HCT116 (cell line): Measurements from ENCODE around the gene WAPL. TPM values are rescaled to one million over a fixed set of nuclear protein-coding genes. Genes with fewer than 3 reads are reported as not detected.

Experiments
- ATAC-seq: fragments of 200-7000 bp; cut with Tn5 transposase; 2 replicates; pipeline ENCODE4 v1.9.1; 2020; ENCODE audit warnings: mild to moderate bottlenecking, moderate library complexity
- BruUV-seq: library from RNA; stranded (reverse); fragments of 400-500 nt; replicated peaks from 2 replicates; lab custom pipeline; 2021; lab: Mats Ljungman, UMichigan
- CTCF ChIA-PET: fragments of 300-600 bp; sonication (Branson Sonifier 250); formaldehyde crosslinking; loops from one replicate; lab custom pipeline; 2021; ENCODE audit warnings: antibody characterized with exemption; lab: Charles Lee
- POLR2A ChIA-PET: fragments of 300-600, 350-600 bp; sonication (Branson Sonifier 250); formaldehyde crosslinking; loops from one replicate; lab custom pipeline; 2021; ENCODE audit warnings: antibody characterized with exemption; lab: Charles Lee
- RAD21 ChIA-PET, 2 experiments: fragments of 300-600 bp; sonication (Branson Sonifier 250); formaldehyde crosslinking; loops; one replicate each; lab custom pipeline; 2023; ENCODE audit warnings: low total read pairs in 2 of 2; ENCODE audit not compliant: uncharacterized antibody in 2 of 2, unreplicated experiment in 2 of 2, low non-redundant PET in 1 of 2; lab: Charles Lee
- DNase-seq: peaks from one replicate; pipeline ENCODE4 v3.0.0-alpha.2; 2010; ENCODE audit warnings: low read depth, low spot score
- H2AFZ ChIP-seq: fragments of 200-600 bp; shearing (Covaris generic), sonication (generic); 2 replicates; pipeline ENCODE4 v1.6.1; 2017; ENCODE audit warnings: low read depth, mixed run types, mixed read lengths, antibody characterized with exemption, low read length; ENCODE audit not compliant: poor library complexity, severe bottlenecking
- H3K27ac ChIP-seq: 2 replicates; pipeline ENCODE4 v1.5.1; 2012; ENCODE audit warnings: low read depth, low read length
- H3K27me3 ChIP-seq: fragments of 200-600 bp; sonication (generic); 2 replicates; pipeline ENCODE4 v1.6.1; 2016; ENCODE audit warnings: mixed run types, low read length, mixed read lengths; ENCODE audit not compliant: insufficient read depth
- H3K36me3 ChIP-seq, 2 experiments: fragments of 200-500 bp in 1 of 2; fragments of 200-600 bp in 1 of 2; sonication (Bioruptor generic) in 1 of 2; sonication (generic) in 1 of 2; 2 replicates each; pipeline versions ENCODE4 v1.5.1 to v1.6.1; 2014 to 2016; ENCODE audit warnings: low read length in 2 of 2, inconsistent platforms in 1 of 2, mixed read lengths in 1 of 2, mixed run types in 1 of 2; ENCODE audit not compliant: insufficient read depth in 2 of 2, control insufficient read depth in 1 of 2
- H3K4me1 ChIP-seq, 2 experiments: fragments of 200-600 bp in 1 of 2; sonication (generic) in 1 of 2; 2 replicates each; pipeline versions ENCODE4 v1.5.1 to v1.6.1; 2012 to 2017; ENCODE audit warnings: low read length in 2 of 2, inconsistent platforms in 1 of 2, mild to moderate bottlenecking in 1 of 2, mixed read lengths in 1 of 2, mixed run types in 1 of 2, moderate library complexity in 1 of 2; ENCODE audit not compliant: insufficient read depth in 2 of 2, control insufficient read depth in 1 of 2
- H3K4me2 ChIP-seq: fragments of 200-600 bp; sonication (generic); 2 replicates; pipeline ENCODE4 v1.6.1; 2017; ENCODE audit warnings: mixed run types, low read length, mixed read lengths
- H3K4me3 ChIP-seq, 2 experiments: fragments of 200-600 bp in 1 of 2; sonication (generic) in 1 of 2; replicated peaks in 1 of 2; 2 replicates each; pipeline ENCODE4 v1.5.1; 2011 to 2016; ENCODE audit warnings: low read length in 2 of 2, control low read depth in 1 of 2, low read depth in 1 of 2, mild to moderate bottlenecking in 1 of 2, mixed read lengths in 1 of 2, mixed run types in 1 of 2
- H3K79me2 ChIP-seq: fragments of 200-600 bp; sonication (generic); 2 replicates; pipeline ENCODE4 v1.6.1; 2017; ENCODE audit warnings: mild to moderate bottlenecking, mixed run types, low read length, moderate library complexity, mixed read lengths; ENCODE audit not compliant: insufficient read depth
- H3K9ac ChIP-seq: fragments of 200-600 bp; sonication (generic); 2 replicates; pipeline ENCODE4 v1.6.1; 2016; ENCODE audit warnings: low read length, mixed read lengths
- H3K9me2 ChIP-seq: fragments of 200-600 bp; sonication (generic), shearing (Covaris generic); 2 replicates; pipeline ENCODE4 v1.6.1; 2017; ENCODE audit warnings: mixed run types, mild to moderate bottlenecking, moderate library complexity; ENCODE audit not compliant: insufficient read depth
- H3K9me3 ChIP-seq, 2 experiments: fragments of 200-500 bp in 1 of 2; fragments of 200-600 bp in 1 of 2; sonication (Bioruptor generic) in 1 of 2; sonication (generic) in 1 of 2; 2 replicates each; pipeline ENCODE4 v1.6.1; 2014 to 2017; ENCODE audit warnings: low read length in 2 of 2, mixed read lengths in 2 of 2, inconsistent platforms in 1 of 2, low read depth in 1 of 2, mild to moderate bottlenecking in 1 of 2, mixed run types in 1 of 2, moderate library complexity in 1 of 2; ENCODE audit not compliant: control insufficient read depth in 1 of 2, insufficient read depth in 1 of 2
- H4K20me1 ChIP-seq: fragments of 200-600 bp; sonication (generic), shearing (Covaris generic); 2 replicates; pipeline ENCODE4 v1.6.1; 2017; ENCODE audit warnings: mixed run types, mild to moderate bottlenecking, moderate library complexity; ENCODE audit not compliant: insufficient read depth
- CBX3 ChIP-seq: IDR thresholded peaks from 2 replicates; pipeline ENCODE4 v1.6.1; 2012; ENCODE audit warnings: low read depth
- CEBPB ChIP-seq: IDR thresholded peaks from 2 replicates; pipeline ENCODE4 v1.6.1; 2012; ENCODE audit warnings: low read depth
- EGR1 ChIP-seq: IDR thresholded peaks from 2 replicates; pipeline ENCODE4 v1.6.1; 2012; ENCODE audit warnings: low read depth
- ELF1 ChIP-seq: IDR thresholded peaks from 2 replicates; pipeline ENCODE4 v1.6.1; 2012; ENCODE audit warnings: low read depth, borderline replicate concordance
- EZH2 ChIP-seq: fragments of 200-600 bp; sonication (generic); IDR thresholded peaks from 2 replicates; pipeline ENCODE4 v1.6.1; 2017; ENCODE audit warnings: antibody characterized with exemption, mixed run types
- EZH2phosphoT487 ChIP-seq: fragments of 200-600 bp; IDR thresholded peaks from 2 replicates; pipeline ENCODE4 v1.6.1; 2018; ENCODE audit warnings: antibody characterized with exemption, borderline replicate concordance
- JUND ChIP-seq: IDR thresholded peaks from 2 replicates; pipeline ENCODE4 v1.6.1; 2012
- POLR2A ChIP-seq: IDR thresholded peaks from 2 replicates; pipeline ENCODE4 v1.7.0; 2011; ENCODE audit warnings: borderline replicate concordance; ENCODE audit not compliant: insufficient read depth, insufficient read length; ENCODE audit errors: extremely low read depth
- RAD21 ChIP-seq: IDR thresholded peaks from 2 replicates; pipeline ENCODE4 v1.6.1; 2012; ENCODE audit warnings: low read depth, mild to moderate bottlenecking
- SP1 ChIP-seq: IDR thresholded peaks from 2 replicates; pipeline ENCODE4 v1.6.1; 2012; ENCODE audit warnings: low read depth
- SRF ChIP-seq: IDR thresholded peaks from 2 replicates; pipeline ENCODE4 v1.6.1; 2012; ENCODE audit warnings: low read depth
- TCF7L2 ChIP-seq: IDR thresholded peaks from 2 replicates; pipeline ENCODE4 v1.7.0; 2011; ENCODE audit warnings: borderline replicate concordance, inconsistent platforms; ENCODE audit not compliant: insufficient read depth, insufficient read length; ENCODE audit errors: extremely low read depth
- YY1 ChIP-seq: IDR thresholded peaks from 2 replicates; pipeline ENCODE4 v1.6.1; 2011; ENCODE audit warnings: low read length, low read depth, moderate library complexity, mild to moderate bottlenecking; ENCODE audit not compliant: insufficient replicate concordance; ENCODE audit errors: extremely low read depth
- ZFX ChIP-seq: fragments of 450-650 bp; IDR thresholded peaks from 2 replicates; pipeline ENCODE4 v1.6.1; 2017
- intact Hi-C: fragments of 100-400 bp; cut with micrococcal nuclease; formaldehyde crosslinking; loops from 2 replicates; pipeline ENCODE4 v1.10.0; 2022
- total RNA-seq: library from RNA; stranded (reverse); gene quantifications from one replicate; pipeline ENCODE4 v1.2.1, GENCODE V29; 2021; ENCODE audit not compliant: unreplicated experiment
- TF ChIP-seq, protein P1 (sequence below): IDR thresholded peaks from 2 replicates; pipeline ENCODE4 v1.6.1; 2011; ENCODE audit warnings: mild to moderate bottlenecking, low read length, moderate library complexity; ENCODE audit not compliant: insufficient replicate concordance; ENCODE audit errors: extremely low read depth
- TF ChIP-seq, protein P2 (sequence below): IDR thresholded peaks from 2 replicates; pipeline ENCODE4 v1.6.1; 2012
- TF ChIP-seq, protein P3 (sequence below): IDR thresholded peaks from 2 replicates; pipeline ENCODE4 v1.6.1; 2012
- TF ChIP-seq, protein P4 (sequence below), 3 experiments: fragments of 200-600 bp in 1 of 3; sonication (generic) in 1 of 3; IDR thresholded peaks in 2 of 3; conservative IDR thresholded peaks in 1 of 3; 2 replicates each; pipeline ENCODE4 v1.5.1; 2012 to 2017; ENCODE audit warnings: low read depth in 2 of 3, low read length in 2 of 3, antibody characterized with exemption in 1 of 3, borderline replicate concordance in 1 of 3, control low read depth in 1 of 3, mild to moderate bottlenecking in 1 of 3, mixed read lengths in 1 of 3, mixed run types in 1 of 3, moderate library complexity in 1 of 3; ENCODE audit not compliant: insufficient read depth in 1 of 3

WAPL gene
- total RNA-seq, 1 experiment from 2014 or later: 37.5 TPM

DNA sequence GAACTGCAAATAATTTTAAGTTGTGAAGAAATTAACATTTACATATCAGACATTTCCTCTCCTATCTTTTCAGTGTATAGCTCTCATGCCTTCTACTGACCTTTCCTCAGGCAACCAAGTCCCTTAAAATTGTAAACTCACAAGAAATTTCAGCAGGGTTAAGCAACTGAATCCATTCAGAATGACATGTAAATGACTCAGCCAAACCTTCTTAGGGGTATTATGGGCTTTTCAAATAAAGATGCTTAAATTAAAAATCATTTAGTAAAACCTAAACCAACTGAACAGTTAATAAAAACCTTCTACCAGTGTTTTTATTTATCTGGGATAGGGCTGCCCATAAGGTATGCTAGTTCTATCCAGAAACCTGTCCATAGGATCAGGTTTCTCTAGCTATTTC lies 20.7 kb downstream of the WAPL start:
- Histone ChIP-seq H4K20me1 (peaks cover 45% of the 10 kb centered on the region), H3K9ac (no peak overlapping the region), H2AFZ (no peak overlapping the region), H3K9me2 (no peaks in the 10 kb centered on the region), H3K79me2 (peaks cover 100% of the 10 kb centered on the region), H3K9me3 (no peaks in the 10 kb centered on the region), H3K4me3 (no peak overlapping the region), H3K4me2 (no peak overlapping the region), H3K4me1 (no peaks in the 10 kb centered on the region), H3K27ac (no peak overlapping the region), H3K36me3 (peaks cover 31 to 38% of the 10 kb centered on the region in 2 experiments), H3K27me3 (no peaks in the 10 kb centered on the region)
- RAD21 ChIA-PET: no interaction called here
- ATAC-seq: no peak
- CTCF ChIA-PET: no interaction called here
- intact Hi-C loops: no loop called here
- DNase-seq: no peak
- POLR2A ChIA-PET: no interaction called here
- TF ChIP-seq, protein P1, sequence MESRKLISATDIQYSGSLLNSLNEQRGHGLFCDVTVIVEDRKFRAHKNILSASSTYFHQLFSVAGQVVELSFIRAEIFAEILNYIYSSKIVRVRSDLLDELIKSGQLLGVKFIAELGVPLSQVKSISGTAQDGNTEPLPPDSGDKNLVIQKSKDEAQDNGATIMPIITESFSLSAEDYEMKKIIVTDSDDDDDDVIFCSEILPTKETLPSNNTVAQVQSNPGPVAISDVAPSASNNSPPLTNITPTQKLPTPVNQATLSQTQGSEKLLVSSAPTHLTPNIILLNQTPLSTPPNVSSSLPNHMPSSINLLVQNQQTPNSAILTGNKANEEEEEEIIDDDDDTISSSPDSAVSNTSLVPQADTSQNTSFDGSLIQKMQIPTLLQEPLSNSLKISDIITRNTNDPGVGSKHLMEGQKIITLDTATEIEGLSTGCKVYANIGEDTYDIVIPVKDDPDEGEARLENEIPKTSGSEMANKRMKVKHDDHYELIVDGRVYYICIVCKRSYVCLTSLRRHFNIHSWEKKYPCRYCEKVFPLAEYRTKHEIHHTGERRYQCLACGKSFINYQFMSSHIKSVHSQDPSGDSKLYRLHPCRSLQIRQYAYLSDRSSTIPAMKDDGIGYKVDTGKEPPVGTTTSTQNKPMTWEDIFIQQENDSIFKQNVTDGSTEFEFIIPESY: no peak
- no peak for TF ChIP-seq SP1
- no peak for TF ChIP-seq EGR1
- TF ChIP-seq ELF1: no peak
- no peak for TF ChIP-seq YY1
- TF ChIP-seq CBX3: no peak
- TF ChIP-seq EZH2phosphoT487: no peak
- TF ChIP-seq, protein P2, sequence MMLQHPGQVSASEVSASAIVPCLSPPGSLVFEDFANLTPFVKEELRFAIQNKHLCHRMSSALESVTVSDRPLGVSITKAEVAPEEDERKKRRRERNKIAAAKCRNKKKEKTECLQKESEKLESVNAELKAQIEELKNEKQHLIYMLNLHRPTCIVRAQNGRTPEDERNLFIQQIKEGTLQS: no peak
- TF ChIP-seq JUND: no peak
- no peak for TF ChIP-seq RAD21
- TF ChIP-seq POLR2A: no peak
- no peak for TF ChIP-seq TCF7L2
- no peak for TF ChIP-seq CEBPB
- TF ChIP-seq, protein P3, sequence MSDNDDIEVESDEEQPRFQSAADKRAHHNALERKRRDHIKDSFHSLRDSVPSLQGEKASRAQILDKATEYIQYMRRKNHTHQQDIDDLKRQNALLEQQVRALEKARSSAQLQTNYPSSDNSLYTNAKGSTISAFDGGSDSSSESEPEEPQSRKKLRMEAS: no peak
- TF ChIP-seq, protein P4, sequence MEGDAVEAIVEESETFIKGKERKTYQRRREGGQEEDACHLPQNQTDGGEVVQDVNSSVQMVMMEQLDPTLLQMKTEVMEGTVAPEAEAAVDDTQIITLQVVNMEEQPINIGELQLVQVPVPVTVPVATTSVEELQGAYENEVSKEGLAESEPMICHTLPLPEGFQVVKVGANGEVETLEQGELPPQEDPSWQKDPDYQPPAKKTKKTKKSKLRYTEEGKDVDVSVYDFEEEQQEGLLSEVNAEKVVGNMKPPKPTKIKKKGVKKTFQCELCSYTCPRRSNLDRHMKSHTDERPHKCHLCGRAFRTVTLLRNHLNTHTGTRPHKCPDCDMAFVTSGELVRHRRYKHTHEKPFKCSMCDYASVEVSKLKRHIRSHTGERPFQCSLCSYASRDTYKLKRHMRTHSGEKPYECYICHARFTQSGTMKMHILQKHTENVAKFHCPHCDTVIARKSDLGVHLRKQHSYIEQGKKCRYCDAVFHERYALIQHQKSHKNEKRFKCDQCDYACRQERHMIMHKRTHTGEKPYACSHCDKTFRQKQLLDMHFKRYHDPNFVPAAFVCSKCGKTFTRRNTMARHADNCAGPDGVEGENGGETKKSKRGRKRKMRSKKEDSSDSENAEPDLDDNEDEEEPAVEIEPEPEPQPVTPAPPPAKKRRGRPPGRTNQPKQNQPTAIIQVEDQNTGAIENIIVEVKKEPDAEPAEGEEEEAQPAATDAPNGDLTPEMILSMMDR (IDR thresholded peaks at IDR 0.05 in 2 of 3, conservative IDR thresholded peaks at IDR 0.05 in 1 of 3; ENCODE audit: borderline replicate concordance in 1 of 3, insufficient read depth in 1 of 3, low read depth in 2 of 3, low read length in 2 of 3): no peak
- no peak for TF ChIP-seq SRF
- no peak for TF ChIP-seq EZH2
- TF ChIP-seq ZFX: no peak
- BruUV-seq: no TSS peak
